Lower lobe of right lung (tissue), 2 donors: ENCODE results near the gene MTUS2. TPM values are rescaled to one million over a fixed set of nuclear protein-coding genes. Genes with fewer than 3 reads are reported as not detected.

ENCODE experiments used
- ATAC-seq, 2 donors: fragments of 200-7000 bp; cut with Tn5 transposase; one replicate each; pipeline ENCODE4 v1.9.1; 2020 to 2022; ENCODE audit warnings: mild to moderate bottlenecking in 2 of 2, moderate library complexity in 2 of 2
- DNase-seq: peaks from one replicate; pipeline ENCODE4 v3.0.0-alpha.2; 2020
- H3K27ac ChIP-seq: fragments of 200-600 bp; one replicate; pipeline ENCODE4 v1.8.0; 2022
- H3K27me3 ChIP-seq: fragments of 200-600 bp; one replicate; pipeline ENCODE4 v1.8.0; 2022; ENCODE audit warnings: low read depth
- H3K36me3 ChIP-seq: fragments of 200-600 bp; one replicate; pipeline ENCODE4 v1.8.0; 2022; ENCODE audit warnings: mild to moderate bottlenecking
- H3K4me1 ChIP-seq: fragments of 200-600 bp; one replicate; pipeline ENCODE4 v1.8.0; 2022
- H3K4me3 ChIP-seq: fragments of 200-600 bp; one replicate; pipeline ENCODE4 v1.8.0; 2022; ENCODE audit warnings: mild to moderate bottlenecking
- H3K9me3 ChIP-seq: fragments of 200-600 bp; one replicate; pipeline ENCODE4 v1.8.0; 2022
- CTCF ChIP-seq: fragments of 200-600 bp; IDR thresholded peaks from one replicate; pipeline ENCODE4 v1.8.0; 2022; ENCODE audit warnings: antibody characterized with exemption, mild to moderate bottlenecking
- intact Hi-C: fragments of 100-400 bp; cut with DNase I; formaldehyde crosslinking; loops from one replicate; pipeline ENCODE4 v1.11.0; 2022
- total RNA-seq: library from RNA; stranded (reverse); fragmentation: NEBNext Ultra II Directional; extraction: Animal tissue kit (Norgen Biotek cat#: 25700); gene quantifications from one replicate; pipeline ENCODE4 v1.2.1, GENCODE V29; 2021
- donor health status: DM: no; HTN: yes; CAD: no; lungs with severe emphysema.

The MTUS2 gene
- total RNA-seq, 1 donor from 2014 or later, result 0.21 TPM

- TF ChIP-seq CTCF, result no peak
- H3K27me3 ChIP-seq, result peaks cover 4% of the 10 kb centered on the region
- H3K4me3 ChIP-seq, result no peak overlapping the region
- no peaks in the 10 kb centered on the region for H3K4me1 ChIP-seq
- intact Hi-C loops, result no loop called here
- DNase-seq (no peak), ATAC-seq (no peak)
- no peaks in the 10 kb centered on the region for H3K36me3 ChIP-seq
- no peak overlapping the region for H3K27ac ChIP-seq
- no peaks in the 10 kb centered on the region for H3K9me3 ChIP-seq
These were observed 23.5 kb downstream of the MTUS2 start for GRCh38 chr13:28843639-28844038.

DNA sequence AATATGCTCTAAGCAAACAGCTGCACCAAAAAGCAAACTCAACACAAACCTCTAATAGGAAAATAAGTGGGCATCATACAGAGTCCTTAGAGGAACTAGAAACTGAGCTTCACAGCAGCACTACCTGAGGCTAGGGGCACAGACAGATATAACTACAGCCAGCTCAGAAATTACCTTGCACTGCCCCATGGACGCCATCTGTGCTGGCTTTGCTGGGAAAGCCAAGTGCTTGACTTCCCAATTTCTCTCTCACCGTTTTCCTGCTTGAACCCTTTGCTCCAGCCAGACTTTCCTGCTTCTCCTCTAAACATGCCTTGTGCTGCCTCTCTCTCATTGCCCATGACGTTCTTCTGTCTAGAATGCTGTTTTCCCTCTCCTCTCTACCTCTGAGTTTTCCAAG, 29.3 kb downstream of the MTUS2 start:
- TF ChIP-seq CTCF, result no peak
- Histone ChIP-seq H3K27me3 (peaks cover 11% of the 10 kb centered on the region), H3K9me3 (no peaks in the 10 kb centered on the region), H3K27ac (no peak overlapping the region), H3K4me1 (no peaks in the 10 kb centered on the region), H3K36me3 (no peaks in the 10 kb centered on the region), H3K4me3 (no peak overlapping the region)
- intact Hi-C loops, result no loop called here
- ATAC-seq, result no peak
- DNase-seq, result no peak

DNA sequence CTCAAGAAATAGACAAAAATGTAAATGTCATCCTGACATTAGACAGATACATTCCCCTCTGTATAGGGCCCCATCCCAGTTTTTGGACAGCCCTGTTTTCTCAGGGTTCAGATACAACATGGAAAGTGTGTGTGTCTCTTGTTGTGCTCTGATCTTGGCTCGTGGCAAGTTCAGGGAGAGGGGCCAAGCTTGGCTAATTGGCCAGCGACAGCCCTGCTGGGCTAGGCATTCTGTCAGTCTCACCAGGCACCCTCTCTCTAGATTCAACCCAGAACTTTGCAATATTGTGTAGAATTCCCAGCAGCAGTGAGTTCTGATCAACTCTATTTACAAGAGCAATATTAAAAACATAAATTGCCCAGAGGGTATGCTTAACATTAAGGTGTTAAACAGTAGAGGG, 30.1 kb downstream of the MTUS2 start:
- Histone ChIP-seq H3K36me3 (no peaks in the 10 kb centered on the region), H3K4me3 (no peak overlapping the region), H3K9me3 (no peaks in the 10 kb centered on the region), H3K27me3 (peaks cover 11% of the 10 kb centered on the region), H3K27ac (no peak overlapping the region), H3K4me1 (no peaks in the 10 kb centered on the region)
- TF ChIP-seq CTCF, result no peak
- ATAC-seq (no peak), DNase-seq (no peak)
- intact Hi-C loops, result no loop called here

DNA sequence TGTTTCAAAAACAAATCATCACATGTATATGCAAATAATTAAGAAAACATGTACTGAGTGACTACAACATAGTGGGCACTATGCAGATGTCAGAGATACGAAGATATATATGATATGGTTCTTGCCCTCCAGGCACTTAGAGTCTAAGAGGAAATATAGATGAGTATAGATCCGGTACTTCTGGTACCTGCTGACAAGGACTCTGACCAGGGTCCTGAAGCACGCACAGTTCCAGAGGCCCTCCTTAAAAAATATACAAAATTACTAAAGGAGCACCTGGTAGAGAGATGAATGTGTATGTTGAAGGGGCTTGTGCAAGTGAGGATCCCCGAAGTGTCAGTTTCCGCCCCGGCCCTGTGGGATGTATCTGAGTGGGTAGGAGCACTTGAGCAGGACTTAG, 31.3 kb downstream of the MTUS2 start:
- H3K4me3 ChIP-seq, result no peak overlapping the region
- intact Hi-C loops, result no loop called here
- H3K27ac ChIP-seq, result no peak overlapping the region
- H3K27me3 ChIP-seq, result peaks cover 11% of the 10 kb centered on the region
- no peaks in the 10 kb centered on the region for H3K36me3 ChIP-seq
- H3K4me1 ChIP-seq, result no peaks in the 10 kb centered on the region
- H3K9me3 ChIP-seq, result no peaks in the 10 kb centered on the region
- ATAC-seq (no peak), DNase-seq (no peak)
- no peak for TF ChIP-seq CTCF

- Histone ChIP-seq H3K27ac (no peak overlapping the region), H3K27me3 (peaks cover 14% of the 10 kb centered on the region), H3K9me3 (no peaks in the 10 kb centered on the region), H3K36me3 (no peaks in the 10 kb centered on the region), H3K4me1 (no peaks in the 10 kb centered on the region), H3K4me3 (no peak overlapping the region)
- intact Hi-C loops, result no loop called here
- DNase-seq (no peak), ATAC-seq (no peak)
- no peak for TF ChIP-seq CTCF
These were observed 34.5 kb downstream of the MTUS2 start for GRCh38 chr13:28854657-28855056.

DNA sequence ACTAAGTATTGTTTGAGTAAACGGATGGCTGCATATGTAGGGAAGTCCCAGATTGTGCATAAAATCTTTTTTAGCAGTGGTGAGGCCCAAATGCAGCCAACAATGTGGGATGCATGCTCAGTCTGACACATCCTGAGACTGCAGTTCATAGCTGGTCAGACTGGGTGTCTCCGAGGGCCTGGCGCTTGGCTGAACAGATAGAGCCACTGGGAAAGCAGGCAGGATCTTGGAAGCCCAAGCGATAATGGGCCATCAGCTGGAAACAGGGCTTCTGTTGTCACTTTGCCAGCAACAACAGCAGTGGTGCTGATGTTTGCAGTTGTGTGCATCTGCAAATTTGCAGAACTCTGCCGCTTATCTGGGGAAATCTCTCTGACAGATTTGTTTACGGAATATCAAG, 36.1 kb downstream of the MTUS2 start:
- peaks cover 13% of the 10 kb centered on the region for H3K27me3 ChIP-seq
- H3K36me3 ChIP-seq, result no peaks in the 10 kb centered on the region
- no peak overlapping the region for H3K4me3 ChIP-seq
- ATAC-seq, result no peak
- no peaks in the 10 kb centered on the region for H3K9me3 ChIP-seq
- no peak for DNase-seq
- intact Hi-C loops, result no loop called here
- TF ChIP-seq CTCF, result no peak
- no peak overlapping the region for H3K27ac ChIP-seq
- H3K4me1 ChIP-seq, result no peaks in the 10 kb centered on the region
